Measurements from ENCODE around the gene TMED5.

Gene TMED5

DNA sequence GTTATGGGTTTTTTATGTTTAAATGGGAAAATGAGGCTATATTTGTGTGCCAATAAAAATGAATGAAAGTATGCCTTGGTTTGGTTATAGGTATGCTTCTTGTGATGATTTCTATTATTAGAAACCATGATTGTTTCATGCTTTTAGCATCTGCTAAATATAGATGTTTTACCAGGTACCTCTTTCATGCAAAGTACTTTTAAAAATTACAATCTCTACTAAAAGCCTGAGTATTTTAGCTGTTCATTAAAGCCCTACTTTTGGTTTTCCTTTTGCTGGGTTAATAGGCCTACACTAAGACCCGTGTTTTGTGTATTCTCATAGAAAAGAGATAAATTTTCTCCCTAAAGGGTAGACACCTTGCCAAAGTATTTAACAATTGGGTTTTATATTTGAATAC is 69.1 kb downstream of the TMED5 start:
- DNase-seq = no peak

DNA sequence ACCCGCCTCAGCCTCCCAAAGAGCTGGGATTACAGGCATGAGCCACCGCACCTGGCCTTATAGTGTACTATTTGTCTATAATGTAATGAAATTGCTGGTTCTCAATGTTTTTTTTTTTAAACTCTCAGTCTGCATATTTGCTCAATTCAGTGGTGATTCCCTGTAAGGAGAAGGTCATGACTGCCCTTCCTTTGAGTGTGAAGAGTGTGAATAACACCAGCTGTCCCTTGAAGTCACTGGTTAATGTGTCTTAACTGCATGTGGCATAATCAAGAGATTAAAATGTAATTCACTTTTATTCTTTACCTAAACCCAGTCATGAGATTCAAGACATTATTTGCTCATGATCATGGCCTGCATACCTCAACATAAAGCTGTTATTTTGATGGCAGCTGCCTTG is 70.6 kb downstream of the TMED5 start:
- Histone ChIP-seq H4K91ac (ENCODE audit: low read length) (no peak overlapping the region), H2BK120ac (ENCODE audit: low read depth, low read length) (no peak overlapping the region), H3K23ac (ENCODE audit: low read length in 2 of 2) (no peak overlapping the region), H3K18ac (ENCODE audit: low read depth in 1 of 2, low read length in 2 of 2) (no peak overlapping the region), H3K4ac (ENCODE audit: low read depth in 1 of 2, low read length in 2 of 2) (no peak overlapping the region), H2BK15ac (ENCODE audit: low read depth, poor library complexity, severe bottlenecking) (no peak overlapping the region), H3K36me3 (ENCODE audit: control insufficient read depth in 1 of 2, insufficient read depth in 2 of 2, low read depth in 1 of 2, low read length in 2 of 2) (peaks cover 0 to 15% of the 10 kb centered on the region in 2 experiments), H3K4me2 (ENCODE audit: low read length, poor library complexity, severe bottlenecking) (no peak overlapping the region), H3K27me3 (ENCODE audit: control insufficient read depth in 1 of 2, insufficient read depth in 1 of 2, low read length in 2 of 2) (no peaks in the 10 kb centered on the region), H3K79me1 (replicated peaks; ENCODE audit: low read length, poor library complexity, severe bottlenecking) (peaks cover 6% of the 10 kb centered on the region), H2AFZ (ENCODE audit: low read depth, low read length) (no peak overlapping the region), H2AK5ac (ENCODE audit: low read length, severe bottlenecking) (no peak overlapping the region), H3K14ac (ENCODE audit: low read length in 2 of 2) (no peak overlapping the region), H3K9ac (ENCODE audit: low read length) (no peak overlapping the region), H4K8ac (ENCODE audit: low read length) (no peak overlapping the region), H3K4me3 (ENCODE audit: insufficient read depth in 1 of 2, low read depth in 1 of 2, low read length in 2 of 2) (no peak overlapping the region), H2BK5ac (ENCODE audit: low read depth, low read length, poor library complexity, severe bottlenecking) (no peak overlapping the region), H2BK12ac (ENCODE audit: low read length in 2 of 2) (no peak overlapping the region), H3K9me3 (ENCODE audit: control insufficient read depth, low read length) (peaks cover 10% of the 10 kb centered on the region), H3K27ac (ENCODE audit: low read length, poor library complexity, severe bottlenecking) (no peak overlapping the region), H3K4me1 (ENCODE audit: control insufficient read depth, insufficient read depth, low read depth, low read length) (peaks cover 3% of the 10 kb centered on the region)
- WGBS = 100% methylated on average over 1 of the region's 2 CpGs
- no peak for DNase-seq

More for the DNA sequence above, 69.1 kb downstream of the TMED5 start:
- no peak overlapping the region for H3K4ac ChIP-seq (ENCODE audit: low read depth in 1 of 2, low read length in 2 of 2)
- no peak overlapping the region for H2BK12ac ChIP-seq (ENCODE audit: low read length in 2 of 2)
- H2BK120ac ChIP-seq (ENCODE audit: low read depth, low read length) = no peak overlapping the region
- no peak overlapping the region for H3K27ac ChIP-seq (ENCODE audit: low read length, poor library complexity, severe bottlenecking)
- no peak overlapping the region for H3K14ac ChIP-seq (ENCODE audit: low read length in 2 of 2)
- peaks cover 10% of the 10 kb centered on the region for H3K9me3 ChIP-seq (ENCODE audit: control insufficient read depth, low read length)
- H3K36me3 ChIP-seq (ENCODE audit: control insufficient read depth in 1 of 2, insufficient read depth in 2 of 2, low read depth in 1 of 2, low read length in 2 of 2) = peaks cover 9 to 14% of the 10 kb centered on the region in 2 experiments
- no peak overlapping the region for H2BK5ac ChIP-seq (ENCODE audit: low read depth, low read length, poor library complexity, severe bottlenecking)
- H3K4me2 ChIP-seq (ENCODE audit: low read length, poor library complexity, severe bottlenecking) = no peak overlapping the region
- no peak overlapping the region for H3K18ac ChIP-seq (ENCODE audit: low read depth in 1 of 2, low read length in 2 of 2)
- H2AK5ac ChIP-seq (ENCODE audit: low read length, severe bottlenecking) = no peak overlapping the region
- H3K79me1 ChIP-seq (replicated peaks; ENCODE audit: low read length, poor library complexity, severe bottlenecking) = peaks cover 7% of the 10 kb centered on the region
- no CpG with 5 or more reads among the region's 1 CpG for WGBS
- H3K23ac ChIP-seq (ENCODE audit: low read length in 2 of 2) = no peak overlapping the region
- H4K8ac ChIP-seq (ENCODE audit: low read length) = no peak overlapping the region
- H3K4me3 ChIP-seq (ENCODE audit: insufficient read depth in 1 of 2, low read depth in 1 of 2, low read length in 2 of 2) = peak overlapping the region in 1 of 2 experiments; percentile 38
- H3K9ac ChIP-seq (ENCODE audit: low read length) = peak overlapping the region; percentile 59
- H4K91ac ChIP-seq (ENCODE audit: low read length) = no peak overlapping the region
- H2AFZ ChIP-seq (ENCODE audit: low read depth, low read length) = no peak overlapping the region
- H3K4me1 ChIP-seq (ENCODE audit: control insufficient read depth, insufficient read depth, low read depth, low read length) = peaks cover 3% of the 10 kb centered on the region
- H2BK15ac ChIP-seq (ENCODE audit: low read depth, poor library complexity, severe bottlenecking) = no peak overlapping the region
- no peaks in the 10 kb centered on the region for H3K27me3 ChIP-seq (ENCODE audit: control insufficient read depth in 1 of 2, insufficient read depth in 1 of 2, low read length in 2 of 2)

DNA sequence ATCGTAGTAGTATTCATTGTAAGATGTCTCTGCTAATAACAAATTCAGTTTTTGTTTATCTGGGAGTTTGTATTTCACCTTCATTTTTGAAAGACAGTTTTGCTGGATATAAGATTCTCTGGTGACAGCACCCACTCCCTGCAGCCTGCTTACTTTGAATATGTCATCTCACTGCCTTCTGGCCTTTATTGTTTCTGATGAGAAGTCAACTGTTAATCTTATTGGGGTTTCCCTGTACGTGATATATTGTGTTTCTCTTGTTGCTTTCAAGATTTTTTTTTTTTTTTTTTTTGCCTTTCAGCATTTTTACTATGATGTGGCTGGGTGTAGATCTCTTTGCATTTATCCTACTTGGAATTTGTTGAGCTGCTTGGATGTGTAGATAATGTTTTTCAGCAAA is 71.9 kb downstream of the TMED5 start:
- no peak overlapping the region for H2BK120ac ChIP-seq (ENCODE audit: low read depth, low read length)
- no peak overlapping the region for H3K4me2 ChIP-seq (ENCODE audit: low read length, poor library complexity, severe bottlenecking)
- no peak overlapping the region for H2AFZ ChIP-seq (ENCODE audit: low read depth, low read length)
- H3K79me1 ChIP-seq (replicated peaks; ENCODE audit: low read length, poor library complexity, severe bottlenecking) = peaks cover 6% of the 10 kb centered on the region
- no peak overlapping the region for H3K4ac ChIP-seq (ENCODE audit: low read depth in 1 of 2, low read length in 2 of 2)
- DNase-seq = no peak
- no peak overlapping the region for H3K14ac ChIP-seq (ENCODE audit: low read length in 2 of 2)
- H3K27ac ChIP-seq (ENCODE audit: low read length, poor library complexity, severe bottlenecking) = no peak overlapping the region
- H2AK5ac ChIP-seq (ENCODE audit: low read length, severe bottlenecking) = no peak overlapping the region
- H3K23ac ChIP-seq (ENCODE audit: low read length in 2 of 2) = no peak overlapping the region
- no peak overlapping the region for H2BK5ac ChIP-seq (ENCODE audit: low read depth, low read length, poor library complexity, severe bottlenecking)
- H3K4me1 ChIP-seq (ENCODE audit: control insufficient read depth, insufficient read depth, low read depth, low read length) = peaks cover 3% of the 10 kb centered on the region
- no peak overlapping the region for H4K8ac ChIP-seq (ENCODE audit: low read length)
- peaks cover 0 to 15% of the 10 kb centered on the region in 2 experiments for H3K36me3 ChIP-seq (ENCODE audit: control insufficient read depth in 1 of 2, insufficient read depth in 2 of 2, low read depth in 1 of 2, low read length in 2 of 2)
- H2BK15ac ChIP-seq (ENCODE audit: low read depth, poor library complexity, severe bottlenecking) = no peak overlapping the region
- no peak overlapping the region for H3K18ac ChIP-seq (ENCODE audit: low read depth in 1 of 2, low read length in 2 of 2)
- no peak overlapping the region for H2BK12ac ChIP-seq (ENCODE audit: low read length in 2 of 2)
- H3K27me3 ChIP-seq (ENCODE audit: control insufficient read depth in 1 of 2, insufficient read depth in 1 of 2, low read length in 2 of 2) = no peaks in the 10 kb centered on the region
- no peak overlapping the region for H3K9ac ChIP-seq (ENCODE audit: low read length)
- peaks cover 10% of the 10 kb centered on the region for H3K9me3 ChIP-seq (ENCODE audit: control insufficient read depth, low read length)
- WGBS = 93% methylated on average over 2 of the region's 2 CpGs
- no peak overlapping the region for H3K4me3 ChIP-seq (ENCODE audit: insufficient read depth in 1 of 2, low read depth in 1 of 2, low read length in 2 of 2)
- no peak overlapping the region for H4K91ac ChIP-seq (ENCODE audit: low read length)

DNA sequence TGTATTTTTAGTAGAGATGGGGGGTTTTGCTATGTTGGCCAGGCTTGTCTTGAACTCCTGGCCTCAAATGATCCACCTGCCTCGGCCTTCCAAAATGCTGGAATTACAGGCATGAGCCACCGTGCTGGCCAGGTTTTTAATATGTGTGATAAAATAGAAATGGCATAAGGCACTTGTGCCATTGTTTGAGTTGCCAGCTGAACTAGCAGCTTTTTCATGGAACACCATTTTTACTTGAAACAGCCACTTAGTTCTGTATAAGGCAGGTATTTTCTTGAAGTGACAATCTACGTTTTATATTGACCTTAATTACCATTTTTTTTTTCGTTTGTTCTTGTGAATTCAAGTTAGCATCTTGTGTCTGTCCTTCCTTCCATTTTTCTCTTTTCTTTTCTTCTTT is 72.8 kb downstream of the TMED5 start:
- no peak overlapping the region for H3K4me2 ChIP-seq (ENCODE audit: low read length, poor library complexity, severe bottlenecking)
- no peak overlapping the region for H2BK5ac ChIP-seq (ENCODE audit: low read depth, low read length, poor library complexity, severe bottlenecking)
- H3K18ac ChIP-seq (ENCODE audit: low read depth in 1 of 2, low read length in 2 of 2) = no peak overlapping the region
- H3K36me3 ChIP-seq (ENCODE audit: control insufficient read depth in 1 of 2, insufficient read depth in 2 of 2, low read depth in 1 of 2, low read length in 2 of 2) = peaks cover 0 to 10% of the 10 kb centered on the region in 2 experiments
- no peak overlapping the region for H2BK15ac ChIP-seq (ENCODE audit: low read depth, poor library complexity, severe bottlenecking)
- H2AK5ac ChIP-seq (ENCODE audit: low read length, severe bottlenecking) = no peak overlapping the region
- H3K27ac ChIP-seq (ENCODE audit: low read length, poor library complexity, severe bottlenecking) = no peak overlapping the region
- no peak overlapping the region for H2BK12ac ChIP-seq (ENCODE audit: low read length in 2 of 2)
- no peak overlapping the region for H3K14ac ChIP-seq (ENCODE audit: low read length in 2 of 2)
- DNase-seq = no peak
- H3K4me1 ChIP-seq (ENCODE audit: control insufficient read depth, insufficient read depth, low read depth, low read length) = peaks cover 3% of the 10 kb centered on the region
- 98% methylated on average over 4 of the region's 4 CpGs for WGBS
- no peak overlapping the region for H4K91ac ChIP-seq (ENCODE audit: low read length)
- peaks cover 2% of the 10 kb centered on the region for H3K79me1 ChIP-seq (replicated peaks; ENCODE audit: low read length, poor library complexity, severe bottlenecking)
- no peak overlapping the region for H3K9ac ChIP-seq (ENCODE audit: low read length)
- H2BK120ac ChIP-seq (ENCODE audit: low read depth, low read length) = no peak overlapping the region
- H3K9me3 ChIP-seq (ENCODE audit: control insufficient read depth, low read length) = peaks cover 10% of the 10 kb centered on the region
- H2AFZ ChIP-seq (ENCODE audit: low read depth, low read length) = no peak overlapping the region
- no peak overlapping the region for H3K4ac ChIP-seq (ENCODE audit: low read depth in 1 of 2, low read length in 2 of 2)
- H3K23ac ChIP-seq (ENCODE audit: low read length in 2 of 2) = no peak overlapping the region
- no peaks in the 10 kb centered on the region for H3K27me3 ChIP-seq (ENCODE audit: control insufficient read depth in 1 of 2, insufficient read depth in 1 of 2, low read length in 2 of 2)
- no peak overlapping the region for H4K8ac ChIP-seq (ENCODE audit: low read length)
- no peak overlapping the region for H3K4me3 ChIP-seq (ENCODE audit: insufficient read depth in 1 of 2, low read depth in 1 of 2, low read length in 2 of 2)
